Measurements from ENCODE around the gene CNIH3. TPM values are rescaled to one million over a fixed set of nuclear protein-coding genes. Genes with fewer than 3 reads are reported as not detected.

Gene CNIH3
- total and polyA plus RNA-seq, 2 donors (not counting 3 experiments of a cell fraction or from before 2014, with no cell fraction given), result 1.3 to 2.5 TPM

DNA sequence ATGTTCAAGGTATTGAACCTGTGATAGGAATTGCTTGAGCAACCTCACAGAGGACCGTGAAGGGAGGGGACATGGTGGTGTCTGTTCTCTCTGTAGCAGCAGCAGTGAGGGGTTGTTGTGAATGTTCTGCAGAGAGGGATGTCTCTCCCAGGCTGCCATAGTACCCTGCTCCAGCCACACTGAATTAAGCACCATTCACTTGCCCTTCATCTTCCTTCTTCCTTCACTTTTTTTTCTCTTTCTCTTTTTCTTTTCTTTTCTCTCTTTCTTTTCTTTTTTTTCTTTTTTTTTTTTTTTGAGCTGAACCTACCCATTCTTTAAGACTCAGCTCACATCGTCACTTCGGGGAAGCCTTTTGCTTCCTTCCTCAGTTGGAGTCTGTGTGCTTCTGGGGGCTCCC, 89.5 kb downstream of the CNIH3 start:
- ChIA-PET CTCF (interaction anchor here (0.6 kb wide), 1 partner anchor 81 kb away, joined by 3 read pairs; no protein-coding TSS in a partner anchor), POLR2A (no interaction called here)
- H3K36me3 ChIP-seq (ENCODE audit: control insufficient read depth in 2 of 2, extremely low read depth in 1 of 2, insufficient read depth in 2 of 2, low read length in 2 of 2), result no peaks in the 10 kb centered on the region
- intact Hi-C loops (cut with micrococcal nuclease), result loop anchor here (5.0 kb wide), 1 partner anchor 57 kb away; no protein-coding TSS in a partner anchor
- H3K9ac ChIP-seq (replicated peaks; ENCODE audit: extremely low read depth, insufficient read depth, low read length), result no peak overlapping the region
- H3K9me3 ChIP-seq (replicated peaks; ENCODE audit: control insufficient read depth, insufficient read depth, low read length), result no peaks in the 10 kb centered on the region
- dilution Hi-C loops (cut with MboI; ENCODE audit: extremely low pct_ligation_motif_present, low sequenced_read_pairs), result no loop called here
- BruUV-seq (replicated peaks), result no TSS peak
- H3K4me3 ChIP-seq (replicated peaks in 1 of 3; ENCODE audit: insufficient read depth in 1 of 3, low read depth in 1 of 3, low read length in 3 of 3), result no peak overlapping the region
- H3K79me2 ChIP-seq (ENCODE audit: control insufficient read depth, insufficient read depth, low read length), result no peaks in the 10 kb centered on the region
- H4K20me1 ChIP-seq (replicated peaks; ENCODE audit: control insufficient read depth, extremely low read depth, insufficient read depth, low read length), result no peaks in the 10 kb centered on the region
- FAIRE-seq, result no peak
- H2AFZ ChIP-seq (ENCODE audit: low read depth, low read length), result no peak overlapping the region
- H3K27ac ChIP-seq (ENCODE audit: insufficient read depth, low read depth, low read length), result no peak overlapping the region
- no peak for DNase-seq (ENCODE audit: low read depth, low spot score)
- no peak for TF ChIP-seq POLR2A (IDR thresholded peaks at IDR 0.05; ENCODE audit: low read depth, low read length)
- TF ChIP-seq, protein P1, sequence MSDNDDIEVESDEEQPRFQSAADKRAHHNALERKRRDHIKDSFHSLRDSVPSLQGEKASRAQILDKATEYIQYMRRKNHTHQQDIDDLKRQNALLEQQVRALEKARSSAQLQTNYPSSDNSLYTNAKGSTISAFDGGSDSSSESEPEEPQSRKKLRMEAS (IDR thresholded peaks at IDR 0.05; ENCODE audit: insufficient read depth, insufficient read length), result no peak
- TF ChIP-seq GATA2 (IDR thresholded peaks at IDR 0.05; ENCODE audit: insufficient read depth, insufficient read length, low read depth, low read length), result no peak
- no peak for TF ChIP-seq CTCF (IDR thresholded peaks at IDR 0.05; ENCODE audit: extremely low read depth in 1 of 2, insufficient read depth in 1 of 2, low read depth in 1 of 2, low read length in 2 of 2)
- TF ChIP-seq JUN (IDR thresholded peaks at IDR 0.05; ENCODE audit: borderline replicate concordance, insufficient read depth, insufficient read length, low read depth), result no peak
- TF ChIP-seq POLR2AphosphoS5 (IDR thresholded peaks at IDR 0.05; ENCODE audit: insufficient read depth, low read depth, low read length), result no peak
- no peak for TF ChIP-seq MYC (IDR thresholded peaks at IDR 0.05; ENCODE audit: low read depth, low read length)
- no peak for TF ChIP-seq FOS (IDR thresholded peaks at IDR 0.05; ENCODE audit: borderline replicate concordance, insufficient read depth, low read length)
- TF ChIP-seq EZH2 (IDR thresholded peaks at IDR 0.05; ENCODE audit: borderline replicate concordance, low read depth, low read length, severe bottlenecking), result no peak
- no peak overlapping the region for H3K4me2 ChIP-seq (ENCODE audit: insufficient read depth, low read length)
- no peaks in the 10 kb centered on the region for H3K9me1 ChIP-seq (replicated peaks; ENCODE audit: control insufficient read depth, extremely low read depth, insufficient read depth, low read length)
- H3K4me1 ChIP-seq (ENCODE audit: control insufficient read depth, extremely low read depth, insufficient read depth, low read length), result no peaks in the 10 kb centered on the region
- H3K27me3 ChIP-seq (ENCODE audit: control insufficient read depth in 2 of 2, insufficient read depth in 2 of 2, low read length in 2 of 2), result no peaks in the 10 kb centered on the region

Measured in endothelial cell of umbilical vein (primary cell).